Lower lobe of right lung (tissue), 2 donors: ENCODE results near the gene RICTOR. TPM values are rescaled to one million over a fixed set of nuclear protein-coding genes. Genes with fewer than 3 reads are reported as not detected.

Experiments
- ATAC-seq, 2 donors: fragments of 200-7000 bp; cut with Tn5 transposase; one replicate each; pipeline ENCODE4 v1.9.1; 2020 to 2022; ENCODE audit warnings: mild to moderate bottlenecking in 2 of 2, moderate library complexity in 2 of 2
- DNase-seq: peaks from one replicate; pipeline ENCODE4 v3.0.0-alpha.2; 2020
- H3K27ac ChIP-seq: fragments of 200-600 bp; one replicate; pipeline ENCODE4 v1.8.0; 2022
- H3K27me3 ChIP-seq: fragments of 200-600 bp; one replicate; pipeline ENCODE4 v1.8.0; 2022; ENCODE audit warnings: low read depth
- H3K36me3 ChIP-seq: fragments of 200-600 bp; one replicate; pipeline ENCODE4 v1.8.0; 2022; ENCODE audit warnings: mild to moderate bottlenecking
- H3K4me1 ChIP-seq: fragments of 200-600 bp; one replicate; pipeline ENCODE4 v1.8.0; 2022
- H3K4me3 ChIP-seq: fragments of 200-600 bp; one replicate; pipeline ENCODE4 v1.8.0; 2022; ENCODE audit warnings: mild to moderate bottlenecking
- H3K9me3 ChIP-seq: fragments of 200-600 bp; one replicate; pipeline ENCODE4 v1.8.0; 2022
- CTCF ChIP-seq: fragments of 200-600 bp; IDR thresholded peaks from one replicate; pipeline ENCODE4 v1.8.0; 2022; ENCODE audit warnings: antibody characterized with exemption, mild to moderate bottlenecking
- intact Hi-C: fragments of 100-400 bp; cut with DNase I; formaldehyde crosslinking; loops from one replicate; pipeline ENCODE4 v1.11.0; 2022
- total RNA-seq: library from RNA; stranded (reverse); fragmentation: NEBNext Ultra II Directional; extraction: Animal tissue kit (Norgen Biotek cat#: 25700); gene quantifications from one replicate; pipeline ENCODE4 v1.2.1, GENCODE V29; 2021
- donor health status: DM: no; HTN: yes; CAD: no; lungs with severe emphysema.

Gene RICTOR
- total RNA-seq, 1 donor from 2014 or later: 52.1 TPM

- peak in 1 of 2 donors; percentile 59 for ATAC-seq
- Histone ChIP-seq H3K9me3 (no peaks in the 10 kb centered on the region), H3K4me3 (no peak overlapping the region), H3K27me3 (no peaks in the 10 kb centered on the region), H3K36me3 (peaks cover 82% of the 10 kb centered on the region), H3K27ac (no peak overlapping the region), H3K4me1 (no peaks in the 10 kb centered on the region)
- no peak for DNase-seq
- intact Hi-C loops: no loop called here
- no peak for TF ChIP-seq CTCF
These were observed 129.9 kb downstream of the RICTOR start for GRCh38 chr5:38944282-38944681.

GRCh38 chr5:38941912-38942311, 132.3 kb downstream of the RICTOR start:
- Histone ChIP-seq H3K4me3 (no peak overlapping the region), H3K27ac (no peak overlapping the region), H3K27me3 (no peaks in the 10 kb centered on the region), H3K36me3 (peaks cover 82% of the 10 kb centered on the region), H3K4me1 (no peaks in the 10 kb centered on the region), H3K9me3 (no peaks in the 10 kb centered on the region)
- intact Hi-C loops: no loop called here
- DNase-seq (no peak), ATAC-seq (no peak)
- no peak for TF ChIP-seq CTCF

- peaks cover 82% of the 10 kb centered on the region for H3K36me3 ChIP-seq
- no peaks in the 10 kb centered on the region for H3K27me3 ChIP-seq
- no peak for TF ChIP-seq CTCF
- no peaks in the 10 kb centered on the region for H3K4me1 ChIP-seq
- ATAC-seq (peak; percentile 35 to 71), DNase-seq (no peak)
- no peaks in the 10 kb centered on the region for H3K9me3 ChIP-seq
- no peak overlapping the region for H3K27ac ChIP-seq
- intact Hi-C loops: no loop called here
- H3K4me3 ChIP-seq: no peak overlapping the region
These were observed 133.9 kb downstream of the RICTOR start for GRCh38 chr5:38940230-38940858.

GRCh38 chr5:38938973-38939372, 135.2 kb downstream of the RICTOR start:
- peaks cover 82% of the 10 kb centered on the region for H3K36me3 ChIP-seq
- no peak overlapping the region for H3K27ac ChIP-seq
- no peaks in the 10 kb centered on the region for H3K4me1 ChIP-seq
- DNase-seq (no peak), ATAC-seq (no peak)
- intact Hi-C loops: no loop called here
- no peak for TF ChIP-seq CTCF
- no peak overlapping the region for H3K4me3 ChIP-seq
- no peaks in the 10 kb centered on the region for H3K9me3 ChIP-seq
- no peaks in the 10 kb centered on the region for H3K27me3 ChIP-seq

GRCh38 chr5:38938424-38938823, 135.8 kb downstream of the RICTOR start:
- no peak for DNase-seq
- no peak for ATAC-seq
- TF ChIP-seq CTCF: no peak
- no peaks in the 10 kb centered on the region for H3K27me3 ChIP-seq
- H3K4me1 ChIP-seq: no peaks in the 10 kb centered on the region
- intact Hi-C loops: no loop called here
- no peaks in the 10 kb centered on the region for H3K9me3 ChIP-seq
- H3K4me3 ChIP-seq: no peak overlapping the region
- H3K27ac ChIP-seq: no peak overlapping the region
- peaks cover 82% of the 10 kb centered on the region for H3K36me3 ChIP-seq
